ENCODE measurements around the gene MYMX. TPM values are rescaled to one million over a fixed set of nuclear protein-coding genes. Genes with fewer than 3 reads are reported as not detected.
A peak's percentile ranks its signal among the peaks of the same experiment; 100 is the strongest.

Gene MYMX
- total RNA-seq, 2 donors from 2014 or later = 1.7 to 1.8 TPM

DNA sequence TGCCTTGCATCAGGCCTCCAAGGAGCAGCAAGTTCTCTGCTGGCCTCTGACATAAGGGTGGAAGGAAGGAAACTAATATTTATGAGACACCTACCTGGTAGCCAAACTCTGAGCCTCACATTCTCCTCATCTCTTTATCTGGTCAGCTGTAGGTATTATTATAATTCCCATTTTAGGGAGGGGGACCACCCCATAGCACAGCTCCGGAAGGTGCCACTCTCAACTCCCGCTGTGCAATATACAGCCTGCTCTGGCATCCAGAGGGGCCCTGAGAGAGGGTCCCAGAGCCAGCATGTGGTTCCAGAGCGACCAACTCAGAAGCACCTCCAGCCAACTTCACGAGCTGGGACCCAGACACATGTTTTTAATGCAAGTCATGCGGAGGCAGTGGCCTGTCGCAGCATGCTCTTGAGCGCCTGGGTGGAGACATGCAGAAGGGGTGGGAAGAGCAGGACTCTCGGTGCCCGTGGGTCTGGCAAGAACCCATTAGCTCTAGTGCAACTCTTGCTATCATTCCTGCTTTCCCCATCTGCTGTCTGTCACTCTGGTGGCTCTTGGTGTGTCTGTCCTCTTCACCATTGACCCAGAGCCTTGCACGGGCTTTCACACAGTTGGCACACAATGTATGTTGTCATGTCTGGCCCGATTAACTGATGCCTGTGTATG lies 15.0 kb upstream of the MYMX start:
- Mint-ChIP-seq H3K36me3 (ENCODE audit: low read depth) (no peaks in the 10 kb centered on the region), H3K4me3 (peak overlapping the region; percentile 15), H3K27me3 (ENCODE audit: insufficient read depth) (no peaks in the 10 kb centered on the region), H3K9me3 (no peaks in the 10 kb centered on the region), H3K27ac (peak overlapping the region; percentile 97), H3K4me1 (peaks cover 50% of the 10 kb centered on the region)
- H3K4me1 ChIP-seq (ENCODE audit: control insufficient read depth, insufficient read depth, low read length) = peaks cover 26% of the 10 kb centered on the region
- no peak overlapping the region for H3K9ac ChIP-seq (ENCODE audit: extremely low read depth, low read length, poor library complexity, severe bottlenecking)
- H3K4me3 ChIP-seq (ENCODE audit: low read length) = no peak overlapping the region
- H3K27ac ChIP-seq (ENCODE audit: low read depth, low read length) = no peak overlapping the region
- no peaks in the 10 kb centered on the region for H3K36me3 ChIP-seq (ENCODE audit: control insufficient read depth, insufficient read depth, low read length)
- no peak for DNase-seq
- WGBS, 2 experiments (ENCODE audit: insufficient coverage in 1 of 2, insufficient read length in 1 of 2) = 92 to 97% methylated on average over 10 to 11 of the region's 11 CpGs
- H3K27me3 ChIP-seq (ENCODE audit: control insufficient read depth, insufficient read depth, low read length, poor library complexity, severe bottlenecking) = no peaks in the 10 kb centered on the region
- TF ChIP-seq, protein P1, sequence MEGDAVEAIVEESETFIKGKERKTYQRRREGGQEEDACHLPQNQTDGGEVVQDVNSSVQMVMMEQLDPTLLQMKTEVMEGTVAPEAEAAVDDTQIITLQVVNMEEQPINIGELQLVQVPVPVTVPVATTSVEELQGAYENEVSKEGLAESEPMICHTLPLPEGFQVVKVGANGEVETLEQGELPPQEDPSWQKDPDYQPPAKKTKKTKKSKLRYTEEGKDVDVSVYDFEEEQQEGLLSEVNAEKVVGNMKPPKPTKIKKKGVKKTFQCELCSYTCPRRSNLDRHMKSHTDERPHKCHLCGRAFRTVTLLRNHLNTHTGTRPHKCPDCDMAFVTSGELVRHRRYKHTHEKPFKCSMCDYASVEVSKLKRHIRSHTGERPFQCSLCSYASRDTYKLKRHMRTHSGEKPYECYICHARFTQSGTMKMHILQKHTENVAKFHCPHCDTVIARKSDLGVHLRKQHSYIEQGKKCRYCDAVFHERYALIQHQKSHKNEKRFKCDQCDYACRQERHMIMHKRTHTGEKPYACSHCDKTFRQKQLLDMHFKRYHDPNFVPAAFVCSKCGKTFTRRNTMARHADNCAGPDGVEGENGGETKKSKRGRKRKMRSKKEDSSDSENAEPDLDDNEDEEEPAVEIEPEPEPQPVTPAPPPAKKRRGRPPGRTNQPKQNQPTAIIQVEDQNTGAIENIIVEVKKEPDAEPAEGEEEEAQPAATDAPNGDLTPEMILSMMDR (conservative IDR thresholded peaks at IDR 0.05) = no peak
- no peaks in the 10 kb centered on the region for H3K9me3 ChIP-seq (ENCODE audit: control insufficient read depth, low read length)

DNA sequence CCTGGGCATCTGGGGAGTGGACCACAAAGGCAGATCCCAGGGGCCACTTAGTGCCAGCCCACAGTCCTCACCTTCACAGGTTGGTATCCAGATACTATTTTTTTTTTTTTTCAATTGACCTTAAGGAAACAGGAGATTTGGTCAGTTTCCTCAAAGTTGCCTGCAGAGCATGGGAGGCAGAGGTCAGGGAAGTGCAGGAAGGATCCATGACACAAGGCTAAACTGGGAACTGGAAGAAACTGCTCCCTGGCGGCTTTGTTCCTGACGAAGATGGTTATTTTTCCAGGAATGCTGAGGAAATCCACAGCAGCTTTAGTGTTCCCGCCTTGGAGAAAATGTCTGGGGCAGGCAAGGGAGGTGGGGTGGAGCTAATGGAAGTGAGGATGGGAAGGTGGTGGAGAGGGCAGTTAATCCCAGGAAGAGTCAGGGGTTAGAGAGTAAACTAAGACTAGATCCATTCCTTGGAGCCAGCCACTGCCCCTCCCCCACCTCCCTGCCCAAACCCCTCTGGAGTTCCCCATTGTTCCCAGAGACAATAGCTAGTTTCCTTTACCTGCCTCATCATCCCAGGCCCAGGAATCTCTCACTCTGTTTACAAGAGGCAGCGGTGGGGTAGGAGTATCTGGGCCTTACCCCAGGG lies 14.3 kb upstream of the MYMX start:
- WGBS, 2 experiments (ENCODE audit: insufficient coverage in 1 of 2, insufficient read length in 1 of 2) = 36 to 72% methylated on average over 3 to 4 of the region's 4 CpGs
- H3K4me3 ChIP-seq (ENCODE audit: low read length) = no peak overlapping the region

DNA sequence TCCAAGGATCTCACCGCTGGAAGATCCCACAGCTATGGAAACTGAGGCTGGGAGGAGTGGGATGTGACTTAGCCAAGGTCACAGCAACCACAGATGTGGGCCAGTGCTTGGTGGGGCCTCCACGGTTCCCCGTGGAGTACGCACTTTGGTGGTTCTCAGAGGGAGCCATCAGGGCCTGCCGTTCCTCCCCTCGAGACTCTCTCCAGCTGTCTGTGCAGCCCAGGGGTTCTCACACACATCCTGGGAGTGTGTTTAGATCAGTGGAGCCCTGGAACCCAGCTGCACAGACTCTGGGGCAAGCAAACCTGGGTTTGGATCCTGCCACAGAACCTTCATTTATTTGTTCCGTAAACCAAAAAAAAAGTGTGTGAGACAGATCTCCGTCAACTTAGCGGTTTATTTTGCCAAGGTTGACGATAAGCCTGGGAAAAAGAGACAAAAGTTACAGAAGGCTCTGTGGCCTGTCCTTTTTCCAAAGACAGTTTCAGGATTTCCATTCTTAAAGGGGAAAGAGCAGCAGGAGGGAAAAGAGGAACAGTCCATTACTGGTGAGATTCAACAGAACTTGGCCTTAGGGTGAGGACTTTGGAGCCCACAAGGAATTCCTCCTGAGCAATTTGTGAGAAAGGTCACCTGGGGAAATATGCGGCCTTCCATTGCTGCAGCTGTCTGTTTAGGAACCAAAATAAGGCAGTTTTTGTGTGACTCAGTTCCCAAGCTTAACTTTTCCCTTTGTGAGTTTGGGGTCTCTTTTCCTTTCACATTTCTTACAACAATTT lies 13.6 kb upstream of the MYMX start:
- Mint-ChIP-seq H3K27ac (peak overlapping the region; percentile 97), H3K27me3 (ENCODE audit: insufficient read depth) (no peaks in the 10 kb centered on the region), H3K4me1 (peaks cover 59% of the 10 kb centered on the region), H3K4me3 (peak overlapping the region; percentile 15), H3K36me3 (ENCODE audit: low read depth) (no peaks in the 10 kb centered on the region), H3K9me3 (no peaks in the 10 kb centered on the region)
- TF ChIP-seq, protein P1 (conservative IDR thresholded peaks at IDR 0.05) = no peak
- no peak for DNase-seq
- 64 to 80% methylated on average over 6 to 11 of the region's 11 CpGs for WGBS, 2 experiments (ENCODE audit: insufficient coverage in 1 of 2, insufficient read length in 1 of 2)
- Histone ChIP-seq H3K4me1 (ENCODE audit: control insufficient read depth, insufficient read depth, low read length) (peaks cover 27% of the 10 kb centered on the region), H3K36me3 (ENCODE audit: control insufficient read depth, insufficient read depth, low read length) (no peaks in the 10 kb centered on the region), H3K4me3 (ENCODE audit: low read length) (no peak overlapping the region), H3K9me3 (ENCODE audit: control insufficient read depth, low read length) (no peaks in the 10 kb centered on the region), H3K27ac (ENCODE audit: low read depth, low read length) (peak overlapping the region; percentile 56), H3K9ac (ENCODE audit: extremely low read depth, low read length, poor library complexity, severe bottlenecking) (peak overlapping the region; percentile 47), H3K27me3 (ENCODE audit: control insufficient read depth, insufficient read depth, low read length, poor library complexity, severe bottlenecking) (no peaks in the 10 kb centered on the region)

More for the DNA sequence above, 14.3 kb upstream of the MYMX start:
- DNase-seq = peak; percentile 95
- H3K27ac Mint-ChIP-seq = peak overlapping the region; percentile 97
- no peaks in the 10 kb centered on the region for H3K9me3 ChIP-seq (ENCODE audit: control insufficient read depth, low read length)
- no peaks in the 10 kb centered on the region for H3K27me3 ChIP-seq (ENCODE audit: control insufficient read depth, insufficient read depth, low read length, poor library complexity, severe bottlenecking)
- H3K27ac ChIP-seq (ENCODE audit: low read depth, low read length) = peak overlapping the region; percentile 56
- no peaks in the 10 kb centered on the region for H3K27me3 Mint-ChIP-seq (ENCODE audit: insufficient read depth)
- H3K9ac ChIP-seq (ENCODE audit: extremely low read depth, low read length, poor library complexity, severe bottlenecking) = peak overlapping the region; percentile 47
- H3K4me3 Mint-ChIP-seq = peak overlapping the region; percentile 15
- peaks cover 27% of the 10 kb centered on the region for H3K4me1 ChIP-seq (ENCODE audit: control insufficient read depth, insufficient read depth, low read length)
- peaks cover 56% of the 10 kb centered on the region for H3K4me1 Mint-ChIP-seq
- no peaks in the 10 kb centered on the region for H3K36me3 Mint-ChIP-seq (ENCODE audit: low read depth)
- H3K36me3 ChIP-seq (ENCODE audit: control insufficient read depth, insufficient read depth, low read length) = no peaks in the 10 kb centered on the region
- TF ChIP-seq, protein P1 (conservative IDR thresholded peaks at IDR 0.05) = no peak
- no peaks in the 10 kb centered on the region for H3K9me3 Mint-ChIP-seq

Data from endodermal cell (in vitro differentiated cells).